Neuronal stem cell (in vitro differentiated cells): ENCODE data around the gene BMPER.

Source experiments
- DNase-seq: peaks from one replicate; pipeline ENCODE4 v3.0.0-alpha.2; 2013; ENCODE audit warnings: low spot score
- H2AFZ ChIP-seq: one replicate; pipeline ENCODE4 v1.6.1; 2013; ENCODE audit warnings: mild to moderate bottlenecking, low read length, inconsistent platforms
- H2AK5ac ChIP-seq: 2 replicates; pipeline ENCODE4 v1.6.1; 2013; ENCODE audit warnings: low read depth, mild to moderate bottlenecking, inconsistent platforms, low read length, moderate library complexity, mixed read lengths
- H2BK120ac ChIP-seq: 2 replicates; pipeline ENCODE4 v1.6.1; 2013; ENCODE audit warnings: low read depth, mild to moderate bottlenecking, inconsistent platforms, low read length, moderate library complexity, mixed read lengths
- H2BK12ac ChIP-seq: one replicate; pipeline ENCODE4 v1.6.1; 2013; ENCODE audit warnings: low read length, inconsistent platforms
- H2BK15ac ChIP-seq: 2 replicates; pipeline ENCODE4 v1.6.1; 2013; ENCODE audit warnings: mild to moderate bottlenecking, low read length, inconsistent platforms, mixed read lengths
- H2BK5ac ChIP-seq: one replicate; pipeline ENCODE4 v1.6.1; 2013; ENCODE audit warnings: inconsistent platforms, mild to moderate bottlenecking, low read length, moderate library complexity
- H3K14ac ChIP-seq: one replicate; pipeline ENCODE4 v1.6.1; 2013; ENCODE audit warnings: low read length, inconsistent platforms
- H3K18ac ChIP-seq: 2 replicates; pipeline ENCODE4 v1.6.1; 2013; ENCODE audit warnings: low read length, inconsistent platforms
- H3K23ac ChIP-seq: 2 replicates; pipeline ENCODE4 v1.6.1; 2013; ENCODE audit warnings: low read depth, mild to moderate bottlenecking, mixed read lengths, low read length, inconsistent platforms; ENCODE audit not compliant: poor library complexity
- H3K27ac ChIP-seq: replicated peaks from 3 replicates; pipeline ENCODE4 v1.5.1; 2013; ENCODE audit warnings: low read length, inconsistent platforms
- H3K27me3 ChIP-seq, 3 experiments: 2 replicates each; pipeline ENCODE4 v1.6.1; 2013; ENCODE audit warnings: low read length in 3 of 3, mild to moderate bottlenecking in 2 of 3, inconsistent platforms in 1 of 3, low read depth in 1 of 3, mixed read lengths in 1 of 3, moderate library complexity in 1 of 3; ENCODE audit not compliant: control insufficient read depth in 3 of 3, insufficient read depth in 3 of 3
- H3K36me3 ChIP-seq, 2 donors: replicated peaks in 1 of 2; 2 replicates each; pipeline ENCODE4 v1.6.1; 2013; ENCODE audit warnings: low read length in 2 of 2; ENCODE audit not compliant: control insufficient read depth in 2 of 2, insufficient read depth in 2 of 2
- H3K4ac ChIP-seq: 2 replicates; pipeline ENCODE4 v1.6.1; 2013; ENCODE audit warnings: inconsistent platforms, mild to moderate bottlenecking, low read length, moderate library complexity
- H3K4me1 ChIP-seq, 2 donors: 1 replicate in 1 of 2; 2 replicates in 1 of 2; pipeline ENCODE4 v1.6.1; 2013; ENCODE audit warnings: low read length in 2 of 2, low read depth in 1 of 2; ENCODE audit not compliant: control insufficient read depth in 2 of 2, insufficient read depth in 1 of 2
- H3K4me2 ChIP-seq: one replicate; pipeline ENCODE4 v1.6.1; 2013; ENCODE audit warnings: mild to moderate bottlenecking, low read length, inconsistent platforms; ENCODE audit not compliant: insufficient read depth, poor library complexity, severe bottlenecking
- H3K4me3 ChIP-seq, 2 donors: 2 replicates each; pipeline ENCODE4 v1.5.1; 2013; ENCODE audit warnings: low read length in 2 of 2, mild to moderate bottlenecking in 2 of 2, inconsistent platforms in 1 of 2, moderate library complexity in 1 of 2
- H3K79me1 ChIP-seq: one replicate; pipeline ENCODE4 v1.6.1; 2013; ENCODE audit warnings: low read depth, mild to moderate bottlenecking, inconsistent platforms, low read length, moderate library complexity
- H3K9ac ChIP-seq: one replicate; pipeline ENCODE4 v1.6.1; 2013; ENCODE audit warnings: mild to moderate bottlenecking, low read depth, low read length, inconsistent platforms; ENCODE audit not compliant: poor library complexity
- H3K9me3 ChIP-seq, 2 donors: replicated peaks in 1 of 2; 2 replicates each; pipeline versions ENCODE3 to v1.6.1; 2013; ENCODE audit warnings: low read length in 2 of 2, mild to moderate bottlenecking in 2 of 2, inconsistent platforms in 1 of 2, low read depth in 1 of 2, mixed read lengths in 1 of 2, moderate library complexity in 1 of 2; ENCODE audit not compliant: control insufficient read depth in 2 of 2, insufficient read depth in 1 of 2
- H4K8ac ChIP-seq: one replicate; pipeline ENCODE4 v1.6.1; 2013; ENCODE audit warnings: low read depth, mild to moderate bottlenecking, inconsistent platforms, low read length, moderate library complexity
- H4K91ac ChIP-seq: one replicate; pipeline ENCODE4 v1.6.1; 2013; ENCODE audit warnings: low read length, low read depth, mild to moderate bottlenecking, inconsistent platforms; ENCODE audit not compliant: poor library complexity
- WGBS, 2 donors: extraction: QIAGEN DNeasy Blood & Tissue Kit; methylation state at CpG; one replicate each; pipeline ENCODE4 v1.1.7; 2013; ENCODE audit warnings: missing lambda C conversion rate in 2 of 2, mixed read lengths in 1 of 2; ENCODE audit not compliant: insufficient read length in 2 of 2, insufficient replicate concordance in 1 of 2; ENCODE audit errors: extremely low coverage in 2 of 2; 5-methylcytosine and 5-hydroxymethylcytosine counted together

BMPER gene

DNA sequence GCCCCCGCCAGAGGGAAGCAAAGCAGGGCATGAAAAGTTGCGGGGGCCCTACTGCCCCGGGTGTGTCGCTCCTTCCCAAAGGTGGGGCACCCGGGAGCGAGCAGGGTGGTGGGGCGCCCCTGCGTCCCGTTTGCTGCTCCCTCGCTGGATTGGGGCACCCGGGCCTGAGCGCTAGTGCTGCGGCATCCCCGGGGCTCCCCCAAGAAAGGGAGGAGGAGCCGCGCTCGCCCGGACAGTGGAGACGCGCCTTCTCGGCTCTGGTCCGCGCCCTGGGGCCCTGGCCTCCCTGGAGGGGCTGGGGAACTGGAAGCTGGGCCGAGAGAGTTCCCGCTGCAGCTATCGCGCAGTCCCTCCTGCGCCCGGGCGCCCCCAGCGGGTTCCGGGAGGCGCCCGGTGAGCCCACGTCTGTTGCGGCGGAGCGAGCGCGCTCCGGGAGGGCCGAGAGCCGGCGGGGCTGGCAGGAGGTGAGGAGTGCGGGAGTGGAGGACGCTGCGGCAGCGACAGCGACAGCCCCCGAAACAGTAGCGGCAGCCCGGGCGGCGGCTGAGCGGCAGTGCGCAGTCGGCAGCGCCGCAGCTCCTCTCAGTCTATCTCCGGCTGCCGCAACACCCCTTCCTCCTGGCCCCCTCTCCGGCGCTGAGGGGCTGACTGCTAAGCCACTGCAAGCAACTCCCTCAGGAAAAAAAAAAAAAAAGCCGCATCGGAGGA lies 504 bp upstream of the BMPER start:
- Histone ChIP-seq H2AK5ac (no peak overlapping the region), H3K36me3 (no peaks in the 10 kb centered on the region), H3K79me1 (no peaks in the 10 kb centered on the region), H3K4me3 (peak overlapping the region; percentile 46 to 82), H3K4ac (no peak overlapping the region), H4K8ac (no peak overlapping the region), H3K4me2 (peak overlapping the region; percentile 96), H3K27ac (no peak overlapping the region), H2BK120ac (no peak overlapping the region), H3K4me1 (peaks cover 6 to 8% of the 10 kb centered on the region in 2 donors), H2BK5ac (no peak overlapping the region), H3K27me3 (peaks cover 0 to 75% (median 16%) of the 10 kb centered on the region in 3 experiments), H2BK15ac (peak overlapping the region; percentile 75), H4K91ac (no peak overlapping the region), H3K18ac (peak overlapping the region; percentile 87), H3K14ac (peak overlapping the region; percentile 94), H3K23ac (peak overlapping the region; percentile 98), H2AFZ (peak overlapping the region; percentile 97), H2BK12ac (no peak overlapping the region), H3K9ac (peak overlapping the region; percentile 88), H3K9me3 (peaks cover 0 to 2% of the 10 kb centered on the region in 2 donors)
- WGBS, 2 donors, result no CpG with 5 or more reads among the region's 65 CpGs
- DNase-seq, result peak; percentile 45

DNA sequence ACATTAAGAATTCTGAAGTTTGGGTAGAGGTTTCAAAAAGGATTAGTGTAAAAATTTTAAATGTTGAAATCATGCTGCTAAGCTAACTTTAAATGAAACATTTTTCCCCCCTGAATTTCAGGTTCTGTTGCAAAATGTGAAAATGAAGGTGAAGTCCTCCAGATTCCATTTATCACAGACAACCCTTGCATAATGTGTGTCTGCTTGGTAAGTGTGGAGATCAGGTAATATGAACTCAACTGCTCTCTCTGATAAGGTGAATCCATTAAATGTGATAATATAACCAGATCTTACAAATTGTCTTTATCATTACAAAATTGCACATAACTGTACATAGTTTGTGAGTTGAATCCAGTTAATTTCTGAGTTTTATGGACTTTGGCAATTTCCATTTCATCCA lies 1.4 kb downstream of the BMPER start:
- Histone ChIP-seq H3K9ac (no peak overlapping the region), H3K4me2 (no peak overlapping the region), H2BK12ac (no peak overlapping the region), H3K14ac (no peak overlapping the region), H3K4me1 (peaks cover 6 to 8% of the 10 kb centered on the region in 2 donors), H3K79me1 (no peaks in the 10 kb centered on the region), H2AK5ac (no peak overlapping the region), H4K8ac (no peak overlapping the region), H3K27ac (no peak overlapping the region), H3K23ac (no peak overlapping the region), H2BK120ac (no peak overlapping the region), H3K4ac (no peak overlapping the region), H2BK15ac (no peak overlapping the region), H4K91ac (no peak overlapping the region), H3K18ac (no peak overlapping the region), H3K36me3 (no peaks in the 10 kb centered on the region), H2BK5ac (no peak overlapping the region), H3K4me3 (no peak overlapping the region), H3K27me3 (peaks cover 0 to 80% (median 16%) of the 10 kb centered on the region in 3 experiments), H3K9me3 (peaks cover 0 to 2% of the 10 kb centered on the region in 2 donors), H2AFZ (no peak overlapping the region)
- DNase-seq, result no peak

DNA sequence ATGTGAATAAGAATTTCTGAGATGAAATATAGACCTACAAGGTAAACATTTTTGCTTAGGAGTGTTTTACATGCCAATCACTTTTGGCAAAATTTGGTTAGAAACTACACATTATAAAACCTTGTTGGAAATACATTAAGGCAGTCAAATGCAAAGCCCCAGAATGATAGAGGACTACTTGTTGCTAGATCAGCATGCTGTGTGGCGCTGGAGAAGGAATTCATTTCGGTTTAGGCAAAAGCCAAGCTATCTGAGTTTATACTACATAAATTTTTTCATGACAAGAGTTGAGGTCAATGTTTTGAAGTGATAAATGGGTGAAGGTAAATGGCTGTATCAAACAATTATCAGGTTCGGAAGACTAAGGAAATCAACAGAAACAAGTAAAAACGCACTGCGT lies 2.3 kb downstream of the BMPER start:
- WGBS, 2 donors, result no CpG with 5 or more reads among the region's 5 CpGs
- no peak overlapping the region for H3K4ac ChIP-seq
- no peak overlapping the region for H3K14ac ChIP-seq
- H3K4me2 ChIP-seq, result no peak overlapping the region
- H3K9ac ChIP-seq, result no peak overlapping the region
- H3K4me1 ChIP-seq, result peaks cover 4 to 8% of the 10 kb centered on the region in 2 donors
- no peaks in the 10 kb centered on the region for H3K36me3 ChIP-seq
- H3K4me3 ChIP-seq, result no peak overlapping the region
- H3K9me3 ChIP-seq, result no peaks in the 10 kb centered on the region
- no peak overlapping the region for H2BK15ac ChIP-seq
- H4K8ac ChIP-seq, result no peak overlapping the region
- no peak overlapping the region for H2AK5ac ChIP-seq
- H3K23ac ChIP-seq, result no peak overlapping the region
- H3K27ac ChIP-seq, result no peak overlapping the region
- no peak overlapping the region for H2BK12ac ChIP-seq
- H2AFZ ChIP-seq, result no peak overlapping the region
- no peak overlapping the region for H2BK120ac ChIP-seq
- H3K27me3 ChIP-seq, result peaks cover 0 to 70% (median 16%) of the 10 kb centered on the region in 3 experiments
- no peak overlapping the region for H3K18ac ChIP-seq
- no peak overlapping the region for H4K91ac ChIP-seq
- no peaks in the 10 kb centered on the region for H3K79me1 ChIP-seq
- no peak overlapping the region for H2BK5ac ChIP-seq
- no peak for DNase-seq

DNA sequence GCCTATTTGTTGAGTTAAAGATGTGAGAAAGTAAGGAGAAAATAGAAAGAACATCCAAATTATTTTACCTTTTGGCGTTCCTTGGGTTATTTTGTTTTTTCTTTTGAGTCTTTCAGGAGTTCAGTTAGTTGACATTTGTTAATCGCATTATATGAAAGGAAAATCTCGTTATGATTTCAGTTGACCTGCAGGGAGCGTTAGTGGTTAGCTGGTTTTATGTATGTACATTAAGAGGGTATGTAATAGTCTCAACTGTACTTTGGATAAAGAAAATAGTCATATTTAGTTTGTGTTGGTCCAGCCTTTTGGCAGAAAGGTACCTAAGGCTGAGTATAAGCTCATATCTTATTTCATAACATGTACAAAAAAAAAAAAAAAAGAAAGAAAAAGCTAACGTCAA lies 4.0 kb downstream of the BMPER start:
- Histone ChIP-seq H3K36me3 (no peaks in the 10 kb centered on the region), H2BK5ac (no peak overlapping the region), H3K18ac (no peak overlapping the region), H3K4me1 (peaks cover 0 to 4% of the 10 kb centered on the region in 2 donors), H3K4me3 (no peak overlapping the region), H3K4me2 (no peak overlapping the region), H4K8ac (no peak overlapping the region), H3K27me3 (peaks cover 0 to 53% (median 3%) of the 10 kb centered on the region in 3 experiments), H2BK120ac (no peak overlapping the region), H2BK15ac (no peak overlapping the region), H4K91ac (no peak overlapping the region), H3K79me1 (no peaks in the 10 kb centered on the region), H2BK12ac (no peak overlapping the region), H2AK5ac (no peak overlapping the region), H3K27ac (no peak overlapping the region), H3K4ac (no peak overlapping the region), H3K23ac (no peak overlapping the region), H2AFZ (no peak overlapping the region), H3K14ac (no peak overlapping the region), H3K9me3 (no peaks in the 10 kb centered on the region), H3K9ac (no peak overlapping the region)
- no CpG with 5 or more reads among the region's 5 CpGs for WGBS, 2 donors
- DNase-seq, result no peak
